Measurements from ENCODE around the gene CFAP52. TPM values are rescaled to one million over a fixed set of nuclear protein-coding genes. Genes with fewer than 3 reads are reported as not detected.
A peak's percentile ranks its signal among the peaks of the same experiment; 100 is the strongest.

Gene CFAP52
- total and polyA plus RNA-seq, 2 of the 13 experiments (the other 11 are each of a cell fraction or from before 2014, with no cell fraction given): not detected

DNA sequence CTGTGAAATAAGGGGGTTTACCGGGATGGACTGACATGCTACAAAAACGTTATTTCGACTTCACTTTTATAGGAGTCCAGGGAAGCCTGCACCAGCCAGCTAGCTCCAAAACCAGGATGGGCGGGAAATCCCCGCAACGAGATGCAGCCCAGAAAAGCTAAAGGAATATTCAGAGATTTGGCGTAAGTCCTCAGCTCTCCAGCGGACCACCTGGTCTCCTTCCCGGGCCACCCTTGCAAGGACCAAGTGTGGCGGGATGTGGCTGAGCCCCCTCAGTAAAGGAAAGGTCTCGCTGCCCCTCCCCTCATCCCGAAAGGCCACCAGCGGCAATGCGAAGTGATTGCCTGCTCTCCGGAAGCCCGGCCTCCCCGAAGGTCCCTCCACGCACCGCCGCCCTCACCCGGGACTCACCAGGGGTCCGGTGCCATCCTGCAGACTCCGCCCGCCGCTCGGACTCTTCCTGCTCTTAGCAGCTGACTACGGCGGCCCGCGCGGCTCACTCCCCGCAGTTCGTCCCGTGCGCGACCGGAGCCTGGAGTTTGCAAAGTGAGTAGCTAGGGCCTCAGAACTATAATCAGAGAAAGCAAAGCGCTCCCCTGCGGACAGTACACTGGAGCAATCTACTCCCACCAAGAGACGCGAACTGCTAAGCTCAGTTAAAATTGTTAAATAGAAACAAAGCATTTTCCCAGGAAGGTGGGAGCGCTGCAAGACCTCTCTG lies 901 bp upstream of the CFAP52 start, which contains the start of gene STX8 (continued):
- TF ChIP-seq, protein P1, sequence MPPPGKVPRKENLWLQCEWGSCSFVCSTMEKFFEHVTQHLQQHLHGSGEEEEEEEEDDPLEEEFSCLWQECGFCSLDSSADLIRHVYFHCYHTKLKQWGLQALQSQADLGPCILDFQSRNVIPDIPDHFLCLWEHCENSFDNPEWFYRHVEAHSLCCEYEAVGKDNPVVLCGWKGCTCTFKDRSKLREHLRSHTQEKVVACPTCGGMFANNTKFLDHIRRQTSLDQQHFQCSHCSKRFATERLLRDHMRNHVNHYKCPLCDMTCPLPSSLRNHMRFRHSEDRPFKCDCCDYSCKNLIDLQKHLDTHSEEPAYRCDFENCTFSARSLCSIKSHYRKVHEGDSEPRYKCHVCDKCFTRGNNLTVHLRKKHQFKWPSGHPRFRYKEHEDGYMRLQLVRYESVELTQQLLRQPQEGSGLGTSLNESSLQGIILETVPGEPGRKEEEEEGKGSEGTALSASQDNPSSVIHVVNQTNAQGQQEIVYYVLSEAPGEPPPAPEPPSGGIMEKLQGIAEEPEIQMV (CRISPR knock-in tag; IDR thresholded peaks at IDR 0.05; ENCODE audit: low read depth): no peak; the same call in 1 of the 2 replicates
- TF ChIP-seq, protein P2, sequence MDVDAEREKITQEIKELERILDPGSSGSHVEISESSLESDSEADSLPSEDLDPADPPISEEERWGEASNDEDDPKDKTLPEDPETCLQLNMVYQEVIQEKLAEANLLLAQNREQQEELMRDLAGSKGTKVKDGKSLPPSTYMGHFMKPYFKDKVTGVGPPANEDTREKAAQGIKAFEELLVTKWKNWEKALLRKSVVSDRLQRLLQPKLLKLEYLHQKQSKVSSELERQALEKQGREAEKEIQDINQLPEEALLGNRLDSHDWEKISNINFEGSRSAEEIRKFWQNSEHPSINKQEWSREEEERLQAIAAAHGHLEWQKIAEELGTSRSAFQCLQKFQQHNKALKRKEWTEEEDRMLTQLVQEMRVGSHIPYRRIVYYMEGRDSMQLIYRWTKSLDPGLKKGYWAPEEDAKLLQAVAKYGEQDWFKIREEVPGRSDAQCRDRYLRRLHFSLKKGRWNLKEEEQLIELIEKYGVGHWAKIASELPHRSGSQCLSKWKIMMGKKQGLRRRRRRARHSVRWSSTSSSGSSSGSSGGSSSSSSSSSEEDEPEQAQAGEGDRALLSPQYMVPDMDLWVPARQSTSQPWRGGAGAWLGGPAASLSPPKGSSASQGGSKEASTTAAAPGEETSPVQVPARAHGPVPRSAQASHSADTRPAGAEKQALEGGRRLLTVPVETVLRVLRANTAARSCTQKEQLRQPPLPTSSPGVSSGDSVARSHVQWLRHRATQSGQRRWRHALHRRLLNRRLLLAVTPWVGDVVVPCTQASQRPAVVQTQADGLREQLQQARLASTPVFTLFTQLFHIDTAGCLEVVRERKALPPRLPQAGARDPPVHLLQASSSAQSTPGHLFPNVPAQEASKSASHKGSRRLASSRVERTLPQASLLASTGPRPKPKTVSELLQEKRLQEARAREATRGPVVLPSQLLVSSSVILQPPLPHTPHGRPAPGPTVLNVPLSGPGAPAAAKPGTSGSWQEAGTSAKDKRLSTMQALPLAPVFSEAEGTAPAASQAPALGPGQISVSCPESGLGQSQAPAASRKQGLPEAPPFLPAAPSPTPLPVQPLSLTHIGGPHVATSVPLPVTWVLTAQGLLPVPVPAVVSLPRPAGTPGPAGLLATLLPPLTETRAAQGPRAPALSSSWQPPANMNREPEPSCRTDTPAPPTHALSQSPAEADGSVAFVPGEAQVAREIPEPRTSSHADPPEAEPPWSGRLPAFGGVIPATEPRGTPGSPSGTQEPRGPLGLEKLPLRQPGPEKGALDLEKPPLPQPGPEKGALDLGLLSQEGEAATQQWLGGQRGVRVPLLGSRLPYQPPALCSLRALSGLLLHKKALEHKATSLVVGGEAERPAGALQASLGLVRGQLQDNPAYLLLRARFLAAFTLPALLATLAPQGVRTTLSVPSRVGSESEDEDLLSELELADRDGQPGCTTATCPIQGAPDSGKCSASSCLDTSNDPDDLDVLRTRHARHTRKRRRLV (CRISPR knock-in tag; IDR thresholded peaks at IDR 0.05): no peak; the same call in 1 of the 2 replicates
- TF ChIP-seq, protein P3, sequence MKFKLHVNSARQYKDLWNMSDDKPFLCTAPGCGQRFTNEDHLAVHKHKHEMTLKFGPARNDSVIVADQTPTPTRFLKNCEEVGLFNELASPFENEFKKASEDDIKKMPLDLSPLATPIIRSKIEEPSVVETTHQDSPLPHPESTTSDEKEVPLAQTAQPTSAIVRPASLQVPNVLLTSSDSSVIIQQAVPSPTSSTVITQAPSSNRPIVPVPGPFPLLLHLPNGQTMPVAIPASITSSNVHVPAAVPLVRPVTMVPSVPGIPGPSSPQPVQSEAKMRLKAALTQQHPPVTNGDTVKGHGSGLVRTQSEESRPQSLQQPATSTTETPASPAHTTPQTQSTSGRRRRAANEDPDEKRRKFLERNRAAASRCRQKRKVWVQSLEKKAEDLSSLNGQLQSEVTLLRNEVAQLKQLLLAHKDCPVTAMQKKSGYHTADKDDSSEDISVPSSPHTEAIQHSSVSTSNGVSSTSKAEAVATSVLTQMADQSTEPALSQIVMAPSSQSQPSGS (CRISPR knock-in tag; IDR thresholded peaks at IDR 0.05): 0 out of 2 replicates have a peak, but pooled peaks have one; percentile 46
- TF ChIP-seq ZNF274 (CRISPR knock-in tag; IDR thresholded peaks at IDR 0.05) (0 out of 2 replicates have a peak, but pooled peaks have one; percentile 34), ZKSCAN8 (CRISPR knock-in tag; IDR thresholded peaks at IDR 0.05; ENCODE audit: borderline replicate concordance) (peak; percentile 59; the same call in 1 of the 2 replicates), GABPA (IDR thresholded peaks at IDR 0.05; ENCODE audit: low read depth, low read length) (peak; percentile 40; the same call in 1 of the 2 replicates), GABPA (CRISPR knock-in tag; IDR thresholded peaks at IDR 0.05; ENCODE audit: low read depth) (peak; percentile 74), DR1 (CRISPR knock-in tag; IDR thresholded peaks at IDR 0.05) (peak; percentile 48; the same call in 1 of the 2 replicates), FIP1L1 (IDR thresholded peaks at IDR 0.05; ENCODE audit: borderline replicate concordance, insufficient read depth, low read depth, low read length) (no peak), ZC3H13 (CRISPR knock-in tag; IDR thresholded peaks at IDR 0.05) (no peak), NFRKB (IDR thresholded peaks at IDR 0.05) (no peak), DMAP1 (CRISPR knock-in tag; IDR thresholded peaks at IDR 0.05) (peak; percentile 68), RORA (CRISPR knock-in tag; IDR thresholded peaks at IDR 0.05) (no peak), ZNF550 (CRISPR knock-in tag; IDR thresholded peaks at IDR 0.05; ENCODE audit: borderline replicate concordance) (no peak), ISL2 (CRISPR knock-in tag; IDR thresholded peaks at IDR 0.05) (peak; percentile 40; the same call in 1 of the 2 replicates)
- TF ChIP-seq, protein P4, sequence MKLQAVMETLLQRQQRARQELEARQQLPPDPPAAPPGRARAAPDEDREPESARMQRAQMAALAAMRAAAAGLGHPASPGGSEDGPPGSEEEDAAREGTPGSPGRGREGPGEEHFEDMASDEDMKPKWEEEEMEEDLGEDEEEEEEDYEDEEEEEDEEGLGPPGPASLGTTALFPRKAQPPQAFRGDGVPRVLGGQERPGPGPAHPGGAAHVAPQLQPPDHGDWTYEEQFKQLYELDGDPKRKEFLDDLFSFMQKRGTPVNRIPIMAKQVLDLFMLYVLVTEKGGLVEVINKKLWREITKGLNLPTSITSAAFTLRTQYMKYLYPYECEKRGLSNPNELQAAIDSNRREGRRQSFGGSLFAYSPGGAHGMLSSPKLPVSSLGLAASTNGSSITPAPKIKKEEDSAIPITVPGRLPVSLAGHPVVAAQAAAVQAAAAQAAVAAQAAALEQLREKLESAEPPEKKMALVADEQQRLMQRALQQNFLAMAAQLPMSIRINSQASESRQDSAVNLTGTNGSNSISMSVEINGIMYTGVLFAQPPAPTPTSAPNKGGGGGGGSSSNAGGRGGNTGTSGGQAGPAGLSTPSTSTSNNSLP (IDR thresholded peaks at IDR 0.05; ENCODE audit: low read depth, low read length): no peak
- TF ChIP-seq, protein P5, sequence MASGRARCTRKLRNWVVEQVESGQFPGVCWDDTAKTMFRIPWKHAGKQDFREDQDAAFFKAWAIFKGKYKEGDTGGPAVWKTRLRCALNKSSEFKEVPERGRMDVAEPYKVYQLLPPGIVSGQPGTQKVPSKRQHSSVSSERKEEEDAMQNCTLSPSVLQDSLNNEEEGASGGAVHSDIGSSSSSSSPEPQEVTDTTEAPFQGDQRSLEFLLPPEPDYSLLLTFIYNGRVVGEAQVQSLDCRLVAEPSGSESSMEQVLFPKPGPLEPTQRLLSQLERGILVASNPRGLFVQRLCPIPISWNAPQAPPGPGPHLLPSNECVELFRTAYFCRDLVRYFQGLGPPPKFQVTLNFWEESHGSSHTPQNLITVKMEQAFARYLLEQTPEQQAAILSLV (CRISPR knock-in tag; IDR thresholded peaks at IDR 0.05; ENCODE audit: borderline replicate concordance): peak; percentile 95; the same call in 1 of the 2 replicates
